Measurements from ENCODE around the gene ZNF512B.

Gene ZNF512B

GRCh38 chr20:63915471-63915870 lies 54.3 kb downstream of the ZNF512B start:
- TF ChIP-seq CTCF (IDR thresholded peaks at IDR 0.05): no peak

GRCh38 chr20:63913768-63914167 lies 56.0 kb downstream of the ZNF512B start:
- no peak for TF ChIP-seq CTCF (IDR thresholded peaks at IDR 0.05)

GRCh38 chr20:63911176-63911575 lies 58.6 kb downstream of the ZNF512B start:
- no peak for TF ChIP-seq CTCF (IDR thresholded peaks at IDR 0.05)

- TF ChIP-seq CTCF (IDR thresholded peaks at IDR 0.05): no peak
Observed at GRCh38 chr20:63908008-63908682, 61.6 kb downstream of the ZNF512B start.

Measured in LNCAP (cell line).